ENCODE results near the gene JMJD6.

GRCh38 chr17:76679239-76679638 lies 47.2 kb downstream of the JMJD6 start:
- no peak for TF ChIP-seq CTCF (IDR thresholded peaks at IDR 0.05)
- no peak for TF ChIP-seq POLR2A (IDR thresholded peaks at IDR 0.05)

All from adrenal gland (tissue), 5 donors.